Tibial nerve (tissue), 3 donors: Measurements from ENCODE around the gene COL11A2.

ENCODE experiments used
- POLR2A ChIP-seq, 2 donors: fragments of 450-650 bp; IDR thresholded peaks; one replicate each; pipeline ENCODE4 v1.6.1; 2017; ENCODE audit warnings: antibody characterized with exemption in 2 of 2, mild to moderate bottlenecking in 2 of 2, moderate library complexity in 2 of 2
- TF ChIP-seq, protein P1 (sequence below), 5 experiments: fragments of 200-600 bp in 3 of 5; fragments of 450-650 bp in 2 of 5; sonication (generic) in 3 of 5; IDR thresholded peaks; one replicate each; pipeline ENCODE4 v1.5.1; 2016 to 2019; ENCODE audit warnings: antibody characterized with exemption in 5 of 5, mild to moderate bottlenecking in 3 of 5, moderate library complexity in 2 of 5

DNA sequence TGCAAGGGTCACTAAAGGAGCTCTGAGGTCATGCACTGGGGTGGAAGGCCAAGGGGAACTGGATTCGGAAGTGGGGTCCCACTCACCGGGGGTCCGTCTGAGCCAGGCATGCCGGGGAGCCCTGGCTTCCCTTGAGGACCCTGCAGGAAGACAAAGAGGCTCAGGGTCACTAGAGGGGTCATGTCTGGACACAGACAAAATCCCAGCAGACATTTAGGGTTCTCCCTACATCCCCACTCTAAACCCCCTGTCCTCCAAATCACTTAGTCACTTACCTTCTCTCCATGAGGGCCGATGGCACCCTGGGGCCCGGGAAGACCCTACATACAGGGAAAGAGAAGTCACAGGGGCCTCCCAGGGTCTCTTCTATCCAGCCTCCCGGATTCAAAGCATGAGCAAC, 15.4 kb downstream of the COL11A2 start:
- TF ChIP-seq, protein P1, sequence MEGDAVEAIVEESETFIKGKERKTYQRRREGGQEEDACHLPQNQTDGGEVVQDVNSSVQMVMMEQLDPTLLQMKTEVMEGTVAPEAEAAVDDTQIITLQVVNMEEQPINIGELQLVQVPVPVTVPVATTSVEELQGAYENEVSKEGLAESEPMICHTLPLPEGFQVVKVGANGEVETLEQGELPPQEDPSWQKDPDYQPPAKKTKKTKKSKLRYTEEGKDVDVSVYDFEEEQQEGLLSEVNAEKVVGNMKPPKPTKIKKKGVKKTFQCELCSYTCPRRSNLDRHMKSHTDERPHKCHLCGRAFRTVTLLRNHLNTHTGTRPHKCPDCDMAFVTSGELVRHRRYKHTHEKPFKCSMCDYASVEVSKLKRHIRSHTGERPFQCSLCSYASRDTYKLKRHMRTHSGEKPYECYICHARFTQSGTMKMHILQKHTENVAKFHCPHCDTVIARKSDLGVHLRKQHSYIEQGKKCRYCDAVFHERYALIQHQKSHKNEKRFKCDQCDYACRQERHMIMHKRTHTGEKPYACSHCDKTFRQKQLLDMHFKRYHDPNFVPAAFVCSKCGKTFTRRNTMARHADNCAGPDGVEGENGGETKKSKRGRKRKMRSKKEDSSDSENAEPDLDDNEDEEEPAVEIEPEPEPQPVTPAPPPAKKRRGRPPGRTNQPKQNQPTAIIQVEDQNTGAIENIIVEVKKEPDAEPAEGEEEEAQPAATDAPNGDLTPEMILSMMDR (IDR thresholded peaks at IDR 0.05), result no peak
- no peak for TF ChIP-seq POLR2A (IDR thresholded peaks at IDR 0.05)
